ENCODE data around the gene JMJD7.

Gene JMJD7

GRCh38 chr15:41814534-41814933 is 13.4 kb upstream of the JMJD7 start:
- H3K4me3 ChIP-seq (ENCODE audit: low read depth, low read length), result no peak overlapping the region
- no peak for DNase-seq (ENCODE audit: low read depth)
- TF ChIP-seq, protein P1, sequence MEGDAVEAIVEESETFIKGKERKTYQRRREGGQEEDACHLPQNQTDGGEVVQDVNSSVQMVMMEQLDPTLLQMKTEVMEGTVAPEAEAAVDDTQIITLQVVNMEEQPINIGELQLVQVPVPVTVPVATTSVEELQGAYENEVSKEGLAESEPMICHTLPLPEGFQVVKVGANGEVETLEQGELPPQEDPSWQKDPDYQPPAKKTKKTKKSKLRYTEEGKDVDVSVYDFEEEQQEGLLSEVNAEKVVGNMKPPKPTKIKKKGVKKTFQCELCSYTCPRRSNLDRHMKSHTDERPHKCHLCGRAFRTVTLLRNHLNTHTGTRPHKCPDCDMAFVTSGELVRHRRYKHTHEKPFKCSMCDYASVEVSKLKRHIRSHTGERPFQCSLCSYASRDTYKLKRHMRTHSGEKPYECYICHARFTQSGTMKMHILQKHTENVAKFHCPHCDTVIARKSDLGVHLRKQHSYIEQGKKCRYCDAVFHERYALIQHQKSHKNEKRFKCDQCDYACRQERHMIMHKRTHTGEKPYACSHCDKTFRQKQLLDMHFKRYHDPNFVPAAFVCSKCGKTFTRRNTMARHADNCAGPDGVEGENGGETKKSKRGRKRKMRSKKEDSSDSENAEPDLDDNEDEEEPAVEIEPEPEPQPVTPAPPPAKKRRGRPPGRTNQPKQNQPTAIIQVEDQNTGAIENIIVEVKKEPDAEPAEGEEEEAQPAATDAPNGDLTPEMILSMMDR (IDR thresholded peaks at IDR 0.05; ENCODE audit: control insufficient read depth, extremely low read depth, insufficient read depth), result no peak

DNA sequence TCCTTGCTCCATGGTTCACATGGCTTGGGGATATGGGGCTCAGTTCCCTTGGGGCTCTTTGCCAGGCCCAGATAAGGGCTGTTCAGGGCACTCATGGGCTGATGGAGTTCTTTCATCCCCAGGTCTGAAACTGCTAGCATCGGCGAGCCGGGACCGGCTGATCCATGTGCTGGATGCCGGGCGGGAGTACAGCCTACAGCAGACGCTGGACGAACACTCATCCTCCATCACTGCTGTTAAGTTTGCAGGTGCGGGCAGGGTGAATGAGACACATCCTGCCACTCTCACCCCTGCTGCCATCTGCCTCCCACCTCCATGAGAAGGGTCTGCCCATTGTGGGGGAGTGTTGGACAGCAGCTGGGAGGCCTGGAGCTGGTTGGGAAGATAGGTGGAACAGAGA is 11.1 kb upstream of the JMJD7 start:
- TF ChIP-seq, protein P1 (IDR thresholded peaks at IDR 0.05; ENCODE audit: control insufficient read depth, extremely low read depth, insufficient read depth), result no peak
- no peak overlapping the region for H3K4me3 ChIP-seq (ENCODE audit: low read depth, low read length)
- DNase-seq (ENCODE audit: low read depth), result no peak

DNA sequence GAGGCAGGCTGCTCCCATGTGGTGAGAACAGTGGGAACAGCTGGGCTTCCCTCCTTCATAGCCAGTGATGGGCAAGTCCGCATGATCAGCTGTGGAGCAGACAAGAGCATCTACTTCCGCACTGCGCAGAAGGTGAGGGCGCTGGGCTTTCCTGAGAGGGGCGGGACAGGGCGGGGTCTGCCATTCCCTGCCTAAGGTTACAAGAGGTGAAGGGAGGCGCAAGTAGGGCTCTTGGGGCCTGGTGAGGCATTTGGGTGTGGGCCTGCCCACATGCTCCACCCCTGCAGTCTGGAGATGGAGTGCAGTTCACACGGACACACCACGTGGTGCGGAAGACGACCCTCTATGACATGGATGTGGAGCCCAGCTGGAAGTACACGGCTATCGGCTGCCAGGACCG is 10.6 kb upstream of the JMJD7 start:
- DNase-seq (ENCODE audit: low read depth), result no peak
- TF ChIP-seq, protein P1 (IDR thresholded peaks at IDR 0.05; ENCODE audit: control insufficient read depth, extremely low read depth, insufficient read depth), result no peak
- H3K4me3 ChIP-seq (ENCODE audit: low read depth, low read length), result no peak overlapping the region

DNA sequence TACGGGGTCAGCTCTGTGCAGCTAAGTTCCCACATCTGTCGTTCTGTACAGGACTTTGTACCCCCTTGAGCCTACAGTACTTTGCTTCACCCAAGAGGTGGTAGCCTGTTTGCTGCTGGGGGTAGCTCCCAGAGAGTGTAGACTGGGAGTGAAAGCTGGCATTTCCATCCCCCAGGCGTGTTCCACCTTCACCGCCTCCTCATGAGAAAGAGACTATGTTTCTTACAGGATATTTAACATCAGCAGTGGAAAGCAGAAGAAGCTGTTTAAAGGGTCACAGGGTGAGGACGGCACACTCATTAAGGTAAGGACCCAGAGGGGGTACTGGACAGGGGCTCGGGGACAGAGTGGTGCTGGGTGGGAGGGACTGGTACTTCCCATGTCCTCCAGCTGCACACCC is 10.1 kb upstream of the JMJD7 start:
- DNase-seq (ENCODE audit: low read depth), result no peak
- H3K4me3 ChIP-seq (ENCODE audit: low read depth, low read length), result no peak overlapping the region
- TF ChIP-seq, protein P1 (IDR thresholded peaks at IDR 0.05; ENCODE audit: control insufficient read depth, extremely low read depth, insufficient read depth), result no peak

- TF ChIP-seq, protein P1 (IDR thresholded peaks at IDR 0.05; ENCODE audit: control insufficient read depth, extremely low read depth, insufficient read depth), result no peak
- no peak overlapping the region for H3K4me3 ChIP-seq (ENCODE audit: low read depth, low read length)
- no peak for DNase-seq (ENCODE audit: low read depth)
Measured at GRCh38 chr15:41819455-41820050, 8.3 kb upstream of the JMJD7 start.

GRCh38 chr15:41820791-41821423 is 7.0 kb upstream of the JMJD7 start:
- TF ChIP-seq, protein P1 (IDR thresholded peaks at IDR 0.05; ENCODE audit: control insufficient read depth, extremely low read depth, insufficient read depth), result no peak
- H3K4me3 ChIP-seq (ENCODE audit: low read depth, low read length), result no peak overlapping the region
- DNase-seq (ENCODE audit: low read depth), result peak; percentile 66

DNA sequence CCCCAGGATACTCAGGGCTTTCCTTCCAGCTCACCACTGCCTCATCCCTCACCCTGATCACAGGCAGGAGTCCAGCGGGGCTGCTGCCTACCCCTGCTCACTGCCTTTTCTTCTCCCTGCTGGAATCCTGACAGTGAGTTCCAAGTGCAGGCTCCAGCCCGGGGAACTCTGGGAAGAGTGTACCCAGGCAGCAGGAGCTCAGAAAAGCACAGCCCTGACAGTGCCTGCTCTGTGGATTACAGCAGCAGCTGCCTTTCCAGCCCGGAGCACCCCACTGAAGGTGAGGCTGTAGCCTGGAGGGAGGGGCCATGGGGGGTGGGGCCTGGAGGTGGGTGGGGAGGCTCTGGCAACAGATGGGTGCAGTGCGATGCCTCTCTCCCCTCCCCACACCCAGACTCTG is 6.1 kb upstream of the JMJD7 start:
- DNase-seq (ENCODE audit: low read depth), result no peak
- TF ChIP-seq, protein P1 (IDR thresholded peaks at IDR 0.05; ENCODE audit: control insufficient read depth, extremely low read depth, insufficient read depth), result no peak

More for the DNA sequence above, 6.1 kb upstream of the JMJD7 start:
- H3K4me3 ChIP-seq (ENCODE audit: low read depth, low read length), result no peak overlapping the region
